Measurements from ENCODE around the gene RUNX3.

The RUNX3 gene

DNA sequence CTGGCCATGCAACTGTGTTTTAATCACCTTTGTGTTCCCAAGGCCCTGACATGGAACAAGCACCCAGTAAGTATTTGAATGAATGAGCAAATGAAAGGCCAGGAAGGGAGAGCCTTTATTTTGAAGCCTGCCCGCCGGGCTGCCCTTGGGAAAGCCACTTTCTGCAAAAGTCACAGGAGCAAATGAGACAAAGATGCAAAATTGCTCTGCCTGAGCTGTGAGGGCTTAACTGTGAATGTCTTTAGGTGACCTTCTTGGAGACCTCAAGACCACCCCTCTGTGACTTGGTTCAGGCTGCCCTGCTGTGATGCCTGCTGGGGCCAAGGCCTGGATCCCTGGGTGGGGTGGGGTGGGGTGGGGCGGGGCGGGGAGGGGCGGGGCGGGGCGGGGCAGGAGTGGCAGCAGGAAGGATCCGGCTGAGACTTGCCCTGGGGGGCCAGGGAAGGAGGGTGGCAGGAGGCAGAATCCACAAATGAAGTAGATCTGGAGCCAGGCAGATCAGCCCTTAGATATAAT is 54.0 kb downstream of the RUNX3 start:
- intact Hi-C loops (cut with DNase I; ENCODE audit: low total_unique reads) = no loop called here
- H3K27me3 ChIP-seq = peaks cover 0 to 29% of the 10 kb centered on the region in 2 donors
- DNase-seq = peak in 1 of 2 donors; percentile 10
- H3K36me3 ChIP-seq = no peaks in the 10 kb centered on the region
- H3K4me1 ChIP-seq = no peaks in the 10 kb centered on the region
- H3K9me3 ChIP-seq = no peaks in the 10 kb centered on the region
- H3K4me3 ChIP-seq = no peak overlapping the region
- no peak overlapping the region for H3K27ac ChIP-seq
- TF ChIP-seq, protein P1, sequence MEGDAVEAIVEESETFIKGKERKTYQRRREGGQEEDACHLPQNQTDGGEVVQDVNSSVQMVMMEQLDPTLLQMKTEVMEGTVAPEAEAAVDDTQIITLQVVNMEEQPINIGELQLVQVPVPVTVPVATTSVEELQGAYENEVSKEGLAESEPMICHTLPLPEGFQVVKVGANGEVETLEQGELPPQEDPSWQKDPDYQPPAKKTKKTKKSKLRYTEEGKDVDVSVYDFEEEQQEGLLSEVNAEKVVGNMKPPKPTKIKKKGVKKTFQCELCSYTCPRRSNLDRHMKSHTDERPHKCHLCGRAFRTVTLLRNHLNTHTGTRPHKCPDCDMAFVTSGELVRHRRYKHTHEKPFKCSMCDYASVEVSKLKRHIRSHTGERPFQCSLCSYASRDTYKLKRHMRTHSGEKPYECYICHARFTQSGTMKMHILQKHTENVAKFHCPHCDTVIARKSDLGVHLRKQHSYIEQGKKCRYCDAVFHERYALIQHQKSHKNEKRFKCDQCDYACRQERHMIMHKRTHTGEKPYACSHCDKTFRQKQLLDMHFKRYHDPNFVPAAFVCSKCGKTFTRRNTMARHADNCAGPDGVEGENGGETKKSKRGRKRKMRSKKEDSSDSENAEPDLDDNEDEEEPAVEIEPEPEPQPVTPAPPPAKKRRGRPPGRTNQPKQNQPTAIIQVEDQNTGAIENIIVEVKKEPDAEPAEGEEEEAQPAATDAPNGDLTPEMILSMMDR (IDR thresholded peaks at IDR 0.05) = no peak

DNA sequence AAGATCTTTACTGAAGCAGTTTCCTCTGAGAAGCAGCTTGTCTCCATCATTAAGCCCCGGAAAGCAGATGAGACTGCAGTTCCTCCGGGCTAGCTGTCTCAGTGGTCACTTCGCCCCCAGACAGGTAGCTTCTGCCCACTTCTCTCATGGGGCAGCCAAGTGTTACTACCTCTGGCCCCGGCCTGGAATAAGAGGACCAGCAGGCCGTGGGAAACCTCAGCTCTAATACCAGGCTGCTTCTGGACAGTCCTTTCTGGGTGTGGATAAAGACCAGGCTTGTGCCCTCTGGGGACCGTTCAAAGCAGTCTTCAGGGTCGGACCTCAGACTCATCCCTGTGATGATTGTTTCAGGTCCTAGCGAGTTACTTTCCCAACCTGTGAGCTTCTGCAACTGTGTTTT is 54.8 kb downstream of the RUNX3 start:
- Histone ChIP-seq H3K9me3 (no peaks in the 10 kb centered on the region), H3K4me3 (no peak overlapping the region), H3K27me3 (peaks cover 0 to 37% of the 10 kb centered on the region in 2 donors), H3K4me1 (no peaks in the 10 kb centered on the region), H3K36me3 (no peaks in the 10 kb centered on the region), H3K27ac (no peak overlapping the region)
- peak in 1 of 2 donors; percentile 24 for DNase-seq
- intact Hi-C loops (cut with DNase I; ENCODE audit: low total_unique reads) = no loop called here
- TF ChIP-seq, protein P1 (IDR thresholded peaks at IDR 0.05) = no peak

DNA sequence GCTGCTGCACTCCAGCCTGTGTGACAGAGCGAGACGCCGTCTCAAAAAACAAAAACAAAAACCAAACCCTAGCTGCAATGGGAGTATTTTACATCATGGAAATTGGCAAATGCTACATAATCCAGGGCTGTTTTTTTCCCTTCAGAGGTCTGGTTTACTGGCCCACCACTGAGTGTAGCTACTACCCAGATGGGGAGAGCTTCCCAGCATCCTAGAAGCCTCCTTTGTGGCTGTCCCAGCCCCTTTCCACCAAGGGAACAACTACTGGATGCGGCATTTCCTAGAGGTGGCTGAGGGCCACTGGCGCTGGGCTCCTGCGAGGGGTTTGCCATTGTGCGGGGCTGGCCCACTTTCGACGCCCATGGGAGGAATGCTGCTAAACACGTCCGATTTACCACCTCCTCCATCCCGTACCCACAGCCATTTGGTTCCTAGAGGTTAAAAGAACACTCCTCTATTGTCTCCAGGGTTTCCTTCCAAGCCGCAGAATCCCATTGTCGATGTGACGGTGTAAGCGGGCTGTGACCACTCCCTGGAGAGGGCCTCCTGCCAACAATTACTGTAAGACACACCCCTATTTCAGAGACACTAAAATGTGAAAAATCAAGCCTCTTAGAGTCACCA is 55.4 kb downstream of the RUNX3 start:
- H3K4me3 ChIP-seq = no peak overlapping the region
- no peaks in the 10 kb centered on the region for H3K4me1 ChIP-seq
- H3K27ac ChIP-seq = no peak overlapping the region
- H3K27me3 ChIP-seq = peaks cover 0 to 38% of the 10 kb centered on the region in 2 donors
- H3K9me3 ChIP-seq = no peaks in the 10 kb centered on the region
- no peaks in the 10 kb centered on the region for H3K36me3 ChIP-seq
- TF ChIP-seq, protein P1 (IDR thresholded peaks at IDR 0.05) = no peak
- DNase-seq = peak in 1 of 2 donors; percentile 12
- intact Hi-C loops (cut with DNase I; ENCODE audit: low total_unique reads) = no loop called here

DNA sequence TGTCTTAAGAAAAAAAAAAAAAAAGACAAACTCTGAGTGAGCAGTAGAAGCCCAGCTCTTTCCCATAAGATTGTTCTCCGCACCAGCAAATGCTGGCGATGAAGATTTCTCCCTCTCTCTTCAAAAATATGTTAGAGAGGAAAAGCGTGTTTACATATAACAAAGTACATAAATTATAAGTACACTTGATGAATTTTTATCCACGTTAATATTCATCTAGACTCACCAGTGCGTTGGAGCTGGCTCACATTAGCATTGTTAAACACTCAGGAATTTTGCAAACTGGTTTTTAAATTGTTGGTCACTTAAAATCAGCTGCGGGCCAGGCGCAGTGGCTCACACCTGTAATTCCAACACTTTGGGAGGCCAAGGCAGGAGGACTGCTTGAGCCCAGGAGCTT is 56.0 kb downstream of the RUNX3 start:
- Histone ChIP-seq H3K9me3 (no peaks in the 10 kb centered on the region), H3K27ac (no peak overlapping the region), H3K27me3 (peaks cover 0 to 33% of the 10 kb centered on the region in 2 donors), H3K36me3 (no peaks in the 10 kb centered on the region), H3K4me3 (no peak overlapping the region), H3K4me1 (no peaks in the 10 kb centered on the region)
- TF ChIP-seq, protein P1 (IDR thresholded peaks at IDR 0.05) = no peak
- DNase-seq = no peak
- intact Hi-C loops (cut with DNase I; ENCODE audit: low total_unique reads) = no loop called here

DNA sequence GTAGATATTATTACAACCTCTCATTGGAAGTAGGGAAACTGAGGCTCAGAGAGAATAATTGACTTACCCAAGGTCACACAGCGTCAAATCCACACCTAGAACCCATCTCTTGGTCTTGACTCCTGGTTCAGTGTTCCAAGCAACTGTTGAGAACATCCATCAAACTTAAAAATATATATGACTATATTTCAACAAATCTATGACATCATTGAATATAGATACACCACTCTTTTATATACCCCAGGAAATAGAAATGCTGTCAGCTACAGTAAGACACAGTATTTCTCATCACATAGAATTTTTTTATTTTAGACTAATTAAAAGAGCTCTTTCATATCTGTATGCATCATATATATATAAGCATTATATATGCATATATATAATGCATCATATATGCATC is 56.9 kb downstream of the RUNX3 start:
- H3K27me3 ChIP-seq = peaks cover 0 to 35% of the 10 kb centered on the region in 2 donors
- H3K4me1 ChIP-seq = no peaks in the 10 kb centered on the region
- DNase-seq = no peak
- H3K36me3 ChIP-seq = no peaks in the 10 kb centered on the region
- H3K9me3 ChIP-seq = no peaks in the 10 kb centered on the region
- H3K4me3 ChIP-seq = no peak overlapping the region
- TF ChIP-seq, protein P1 (IDR thresholded peaks at IDR 0.05) = no peak
- no peak overlapping the region for H3K27ac ChIP-seq
- intact Hi-C loops (cut with DNase I; ENCODE audit: low total_unique reads) = no loop called here

Measured in tibial artery (tissue), 4 donors.